Adrenal gland (tissue), 12 donors: ENCODE measurements around the gene CDC5L. TPM values are rescaled to one million over a fixed set of nuclear protein-coding genes. Genes with fewer than 3 reads are reported as not detected.

Experiments used
- DNase-seq, 7 donors: peaks; one replicate each; pipeline ENCODE4 v3.0.0-alpha.2; 2019 to 2020
- H3K27ac ChIP-seq, 5 donors: fragments of 200-600 bp; sonication (generic) in 4 of 5; 1 replicate in 3 of 5; 2 replicates in 2 of 5; pipeline versions ENCODE4 v1.5.1 to v1.8.0; 2016 to 2020; ENCODE audit warnings: mild to moderate bottlenecking in 1 of 5
- H3K27me3 ChIP-seq: fragments of 200-600 bp; 2 replicates; pipeline ENCODE4 v1.8.0; 2021
- H3K36me3 ChIP-seq, 2 donors: fragments of 200-600 bp; replicated peaks in 1 of 2; 1 replicate in 1 of 2; 2 replicates in 1 of 2; pipeline versions ENCODE4 v1.5.1 to v1.8.0; 2018 to 2022
- H3K4me1 ChIP-seq, 2 donors: fragments of 200-600 bp; replicated peaks in 1 of 2; 1 replicate in 1 of 2; 2 replicates in 1 of 2; pipeline versions ENCODE4 v1.5.1 to v1.8.0; 2018 to 2021
- H3K4me3 ChIP-seq, 4 donors: fragments of 200-600 bp; sonication (generic) in 3 of 4; one replicate each; pipeline ENCODE4 v1.5.1; 2016 to 2018
- H3K9me3 ChIP-seq, 3 donors: fragments of 200-600 bp; sonication (generic) in 1 of 3; replicated peaks in 1 of 3; 1 replicate in 2 of 3; 2 replicates in 1 of 3; pipeline versions ENCODE4 v1.5.1 to v1.8.0; 2016 to 2021
- POLR2A ChIP-seq, 2 donors: fragments of 450-650 bp; IDR thresholded peaks; one replicate each; pipeline ENCODE4 v1.6.1; 2017; ENCODE audit warnings: antibody characterized with exemption in 2 of 2, mild to moderate bottlenecking in 2 of 2, moderate library complexity in 1 of 2
- WGBS, 4 donors: extraction: QIAGEN DNeasy Blood & Tissue Kit in 2 of 4; methylation state at CpG; one replicate each; pipeline versions ENCODE4 v1.1.5 to v1.1.7; 2013 to 2017; 5-methylcytosine and 5-hydroxymethylcytosine counted together
- intact Hi-C, 2 donors: fragments of 100-400 bp; cut with DNase I; formaldehyde crosslinking; loops; one replicate each; pipeline versions ENCODE4 v1.14.1 to v1.15.0; 2022 to 2023
- polyA plus RNA-seq, 3 donors: library from polyadenylated mRNA; stranded (reverse); fragments of 200-250 nt in 2 of 3; fragments of 350-450 nt in 1 of 3; fragmentation: Illumina TruSeq in 1 of 3; extraction: RNeasy Lipid Tissue Mini Kit (QIAGEN cat#74804) in 1 of 3; gene quantifications; one replicate each; pipeline ENCODE4 v1.2.3, GENCODE V29; 2013 to 2014
- total RNA-seq, 9 donors: library from RNA; depleted of rRNA in 4 of 9; stranded (reverse); fragments of >200 nt in 4 of 9; fragments of 120-200 nt in 1 of 9; fragmentation: NEBNext Ultra II Directional in 1 of 9; extraction: Animal tissue kit (Norgen Biotek cat#: 25700) in 1 of 9; gene quantifications; one replicate each; pipeline versions ENCODE4 v1.1.0 to v1.2.4, GENCODE V29; 2013 to 2023
- TF ChIP-seq, protein P1 (sequence below), 6 experiments: fragments of 450-650 bp in 4 of 6; fragments of 200-600 bp in 2 of 6; sonication (generic) in 1 of 6; IDR thresholded peaks; 1 replicate in 5 of 6; 2 replicates in 1 of 6; pipeline versions ENCODE4 v1.5.1 to v1.8.0; 2016 to 2021; ENCODE audit warnings: antibody characterized with exemption in 6 of 6, mild to moderate bottlenecking in 2 of 6, moderate library complexity in 1 of 6
- donor health status: healthy with polysubstance abuse.
- donor health status: Bipolar disorder and iron deficiency.
- donor health status: DM: yes; HTN: yes; CAD: no.
- donor health status: DM: no; HTN: no; CAD: no.
- donor health status: DM: no; HTN: no; CAD: no.
- donor health status: DM: yes; HTN: yes; CAD: no.

Gene CDC5L
- total and polyA plus RNA-seq, 12 donors, result 5.6 to 39.3 (median 20.8) TPM

DNA sequence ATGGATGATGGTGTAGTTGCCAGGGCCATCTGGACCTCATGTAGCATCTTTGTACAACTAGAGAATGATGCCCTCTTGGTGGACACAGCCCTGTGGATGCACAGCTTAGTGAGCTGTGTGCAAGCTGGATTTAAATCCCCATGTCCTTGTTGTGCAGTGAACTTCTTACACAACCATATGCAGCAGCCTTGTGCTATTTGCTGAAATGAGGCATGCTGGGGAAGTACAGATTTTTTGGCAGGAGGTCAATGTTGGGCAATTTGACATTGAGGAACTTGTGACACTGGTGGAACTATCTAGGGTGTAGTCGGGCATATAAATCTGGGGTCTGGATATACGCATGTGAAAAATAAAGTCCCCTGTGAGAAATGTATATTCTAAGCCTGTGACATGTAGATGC lies 5.8 kb upstream of the CDC5L start:
- 30 to 54% (median 38%) methylated on average over 2 of the region's 2 CpGs for WGBS, 4 donors
- H3K4me3 ChIP-seq, result no peak overlapping the region
- intact Hi-C loops, result no loop called here
- peaks cover 6 to 12% of the 10 kb centered on the region in 2 donors for H3K4me1 ChIP-seq
- no peaks in the 10 kb centered on the region for H3K9me3 ChIP-seq
- TF ChIP-seq POLR2A (IDR thresholded peaks at IDR 0.05), result no peak
- TF ChIP-seq, protein P1, sequence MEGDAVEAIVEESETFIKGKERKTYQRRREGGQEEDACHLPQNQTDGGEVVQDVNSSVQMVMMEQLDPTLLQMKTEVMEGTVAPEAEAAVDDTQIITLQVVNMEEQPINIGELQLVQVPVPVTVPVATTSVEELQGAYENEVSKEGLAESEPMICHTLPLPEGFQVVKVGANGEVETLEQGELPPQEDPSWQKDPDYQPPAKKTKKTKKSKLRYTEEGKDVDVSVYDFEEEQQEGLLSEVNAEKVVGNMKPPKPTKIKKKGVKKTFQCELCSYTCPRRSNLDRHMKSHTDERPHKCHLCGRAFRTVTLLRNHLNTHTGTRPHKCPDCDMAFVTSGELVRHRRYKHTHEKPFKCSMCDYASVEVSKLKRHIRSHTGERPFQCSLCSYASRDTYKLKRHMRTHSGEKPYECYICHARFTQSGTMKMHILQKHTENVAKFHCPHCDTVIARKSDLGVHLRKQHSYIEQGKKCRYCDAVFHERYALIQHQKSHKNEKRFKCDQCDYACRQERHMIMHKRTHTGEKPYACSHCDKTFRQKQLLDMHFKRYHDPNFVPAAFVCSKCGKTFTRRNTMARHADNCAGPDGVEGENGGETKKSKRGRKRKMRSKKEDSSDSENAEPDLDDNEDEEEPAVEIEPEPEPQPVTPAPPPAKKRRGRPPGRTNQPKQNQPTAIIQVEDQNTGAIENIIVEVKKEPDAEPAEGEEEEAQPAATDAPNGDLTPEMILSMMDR (IDR thresholded peaks at IDR 0.05), result no peak
- no peaks in the 10 kb centered on the region for H3K27me3 ChIP-seq
- H3K36me3 ChIP-seq, result no peaks in the 10 kb centered on the region
- peak; percentile 60 to 86 (median 80) for DNase-seq
- peak overlapping the region in 2 of 5 donors; percentile 23 to 31 for H3K27ac ChIP-seq

- WGBS, 4 donors, result 60 to 66% (median 62%) methylated on average over 6 of the region's 6 CpGs
- TF ChIP-seq, protein P1 (IDR thresholded peaks at IDR 0.05), result no peak
- TF ChIP-seq POLR2A (IDR thresholded peaks at IDR 0.05), result no peak
- H3K9me3 ChIP-seq, result no peaks in the 10 kb centered on the region
- no peaks in the 10 kb centered on the region for H3K27me3 ChIP-seq
- H3K4me1 ChIP-seq, result peaks cover 28 to 31% of the 10 kb centered on the region in 2 donors
- H3K36me3 ChIP-seq, result peaks cover 0 to 9% of the 10 kb centered on the region in 2 donors
- intact Hi-C loops, result no loop called here
- DNase-seq, result peak in 1 of 7 donors; percentile 24
- peak overlapping the region in 4 of 5 donors; percentile 33 to 98 (median 94) for H3K27ac ChIP-seq
- H3K4me3 ChIP-seq, result peak overlapping the region in 2 of 4 donors; percentile 57 to 95
Observed at GRCh38 chr6:44386364-44386928, 1.1 kb upstream of the CDC5L start.

GRCh38 chr6:44386929-44387345 lies 569 bp upstream of the CDC5L start:
- Histone ChIP-seq H3K9me3 (no peaks in the 10 kb centered on the region), H3K27ac (peak overlapping the region; percentile 90 to 98 (median 95)), H3K4me3 (peak overlapping the region in 3 of 4 donors; percentile 57 to 100 (median 95)), H3K36me3 (peaks cover 0 to 12% of the 10 kb centered on the region in 2 donors), H3K4me1 (peaks cover 24 to 31% of the 10 kb centered on the region in 2 donors), H3K27me3 (no peaks in the 10 kb centered on the region)
- 5 to 7% (median 6%) methylated on average over 8 of the region's 8 CpGs for WGBS, 4 donors
- DNase-seq, result peak in 3 of 7 donors; percentile 32 to 66 (median 42)
- TF ChIP-seq, protein P1 (IDR thresholded peaks at IDR 0.05), result no peak
- no peak for TF ChIP-seq POLR2A (IDR thresholded peaks at IDR 0.05)
- intact Hi-C loops, result no loop called here

GRCh38 chr6:44388135-44388487 lies 605 bp downstream of the CDC5L start:
- 0 to 1% (median 0%) methylated on average over 4 to 10 of the region's 10 CpGs for WGBS, 4 donors
- intact Hi-C loops, result no loop called here
- Histone ChIP-seq H3K36me3 (peaks cover 0 to 19% of the 10 kb centered on the region in 2 donors), H3K4me3 (peak overlapping the region in 3 of 4 donors; percentile 54 to 95 (median 57)), H3K27ac (peak overlapping the region; percentile 64 to 98 (median 95)), H3K4me1 (peaks cover 23 to 31% of the 10 kb centered on the region in 2 donors), H3K9me3 (no peaks in the 10 kb centered on the region), H3K27me3 (no peaks in the 10 kb centered on the region)
- no peak for TF ChIP-seq POLR2A (IDR thresholded peaks at IDR 0.05)
- TF ChIP-seq, protein P1 (IDR thresholded peaks at IDR 0.05), result no peak
- DNase-seq, result no peak
